8988T (cell line): ENCODE measurements around the gene SERINC3.
"Not testable (repeated sequence)": the region's sequence is repeated elsewhere in the genome, so short reads cannot be mapped to it uniquely, and the experiment has no call there.

Experiments
- DNase-seq: peaks from one replicate; pipeline ENCODE4 v3.0.0; 2011

The SERINC3 gene

GRCh38 chr20:44521484-44522481 lies at the start of gene SERINC3:
Gene SERINC3 (minus strand): TSS chr20:44522070. CDS start chr20:44521951, 119 bp downstream.
- DNase-seq, result peak; percentile 68

- no peak for DNase-seq
Observed at GRCh38 chr20:44571362-44571988, 49.6 kb upstream of the SERINC3 start.

GRCh38 chr20:44570367-44570766 lies 48.5 kb upstream of the SERINC3 start:
- DNase-seq, result no peak

- DNase-seq, result no peak
Observed at GRCh38 chr20:44566811-44567210, 44.9 kb upstream of the SERINC3 start.

- no peak for DNase-seq
Observed at GRCh38 chr20:44566018-44566417, 44.1 kb upstream of the SERINC3 start.

GRCh38 chr20:44561876-44562275 lies 40.0 kb upstream of the SERINC3 start:
- no peak for DNase-seq

GRCh38 chr20:44560818-44561217 lies 38.9 kb upstream of the SERINC3 start:
- not testable (repeated sequence) for DNase-seq

GRCh38 chr20:44560229-44560628 lies 38.4 kb upstream of the SERINC3 start:
- no peak for DNase-seq

GRCh38 chr20:44559302-44559701 lies 37.4 kb upstream of the SERINC3 start:
- DNase-seq, result no peak

- no peak for DNase-seq
Observed at GRCh38 chr20:44552950-44553908, 31.4 kb upstream of the SERINC3 start.

- DNase-seq, result no peak
Observed at GRCh38 chr20:44552568-44552949, 30.7 kb upstream of the SERINC3 start.

GRCh38 chr20:44552050-44552449 lies 30.2 kb upstream of the SERINC3 start:
- no peak for DNase-seq

- no peak for DNase-seq
Observed at GRCh38 chr20:44549123-44549522, 27.3 kb upstream of the SERINC3 start.

- no peak for DNase-seq
Observed at GRCh38 chr20:44547419-44547818, 25.5 kb upstream of the SERINC3 start.

- DNase-seq, result no peak
Observed at GRCh38 chr20:44544263-44544662, 22.4 kb upstream of the SERINC3 start.

- no peak for DNase-seq
Observed at GRCh38 chr20:44543358-44543757, 21.5 kb upstream of the SERINC3 start.

GRCh38 chr20:44542890-44543289 lies 21.0 kb upstream of the SERINC3 start:
- no peak for DNase-seq

- DNase-seq, result no peak
Observed at GRCh38 chr20:44541992-44542391, 20.1 kb upstream of the SERINC3 start.

GRCh38 chr20:44540834-44541233 lies 19.0 kb upstream of the SERINC3 start:
- no peak for DNase-seq

GRCh38 chr20:44537993-44538392 lies 16.1 kb upstream of the SERINC3 start:
- no peak for DNase-seq

GRCh38 chr20:44536175-44536574 lies 14.3 kb upstream of the SERINC3 start:
- no peak for DNase-seq

- DNase-seq, result no peak
Observed at GRCh38 chr20:44533928-44534327, 12.1 kb upstream of the SERINC3 start.

- no peak for DNase-seq
Observed at GRCh38 chr20:44532981-44533331, 11.1 kb upstream of the SERINC3 start.
